HT1080 (cell line): ENCODE data around the gene SV2B. TPM values are rescaled to one million over a fixed set of nuclear protein-coding genes. Genes with fewer than 3 reads are reported as not detected.
A peak's percentile ranks its signal among the peaks of the same experiment; 100 is the strongest.
"Not testable (repeated sequence)": the region's sequence is repeated elsewhere in the genome, so short reads cannot be mapped to it uniquely, and the experiment has no call there.

Experiments used
- DNase-seq: peaks from one replicate; pipeline ENCODE4 v3.0.0-alpha.2; 2015; ENCODE audit warnings: low read depth
- polyA plus RNA-seq, 2 experiments: library from polyadenylated mRNA; depleted of rRNA; stranded (reverse); fragments of >200 nt; gene quantifications; 2 replicates each; pipeline ENCODE4 v1.2.3, GENCODE V29; 2015
- total RNA-seq: library from RNA; depleted of rRNA; stranded (reverse); fragments of >200 nt; shearing (Covaris generic); gene quantifications from 2 replicates; pipeline ENCODE4 v1.2.3, GENCODE V29; 2014; rRNA removed

The SV2B gene
- 0.10 TPM in 1 of 2 replicates, not detected in the other for total RNA-seq
- polyA plus RNA-seq (2015; cell fraction: cytosol; rRNA removed), result 0.01 and 0.02 TPM in 2 replicates
- not detected in 2 replicates for polyA plus RNA-seq (2015; cell fraction: nucleus; rRNA removed)

- DNase-seq, result no peak
These were observed at the start of gene SV2B for GRCh38 chr15:91099995-91100813. Gene SV2B (plus strand): TSS chr15:91100257. CDS start chr15:91226264, 126,007 bp downstream.

- no peak for DNase-seq
These were observed 48.8 kb upstream of the SV2B start for GRCh38 chr15:91051248-91051647.

- no peak for DNase-seq
These were observed 45.2 kb upstream of the SV2B start for GRCh38 chr15:91054816-91055215.

GRCh38 chr15:91055548-91056331, 44.3 kb upstream of the SV2B start:
- peak; percentile 63 for DNase-seq

- no peak for DNase-seq
These were observed 38.8 kb upstream of the SV2B start for GRCh38 chr15:91061230-91061629.

- DNase-seq, result no peak
These were observed 38.1 kb upstream of the SV2B start for GRCh38 chr15:91061997-91062396.

GRCh38 chr15:91065505-91065904, 34.6 kb upstream of the SV2B start:
- no peak for DNase-seq

- DNase-seq, result peak; percentile 78
These were observed 33.0 kb upstream of the SV2B start for GRCh38 chr15:91067036-91067435.

GRCh38 chr15:91068436-91068835, 31.6 kb upstream of the SV2B start:
- no peak for DNase-seq

GRCh38 chr15:91068966-91069365, 31.1 kb upstream of the SV2B start:
- no peak for DNase-seq

- DNase-seq, result no peak
These were observed 29.2 kb upstream of the SV2B start for GRCh38 chr15:91070872-91071271.

- DNase-seq, result no peak
These were observed 27.9 kb upstream of the SV2B start for GRCh38 chr15:91072161-91072560.

GRCh38 chr15:91073077-91073476, 27.0 kb upstream of the SV2B start:
- DNase-seq, result no peak

- DNase-seq, result no peak
These were observed 26.3 kb upstream of the SV2B start for GRCh38 chr15:91073768-91074167.

- no peak for DNase-seq
These were observed 24.3 kb upstream of the SV2B start for GRCh38 chr15:91075739-91076138.

- DNase-seq, result no peak
These were observed 23.0 kb upstream of the SV2B start for GRCh38 chr15:91077029-91077428.

GRCh38 chr15:91093866-91094265, 6.2 kb upstream of the SV2B start:
- not testable (repeated sequence) for DNase-seq

- no peak for DNase-seq
These were observed 1.6 kb upstream of the SV2B start for GRCh38 chr15:91098451-91098850.

GRCh38 chr15:91099616-91099994, 452 bp upstream of the SV2B start:
- DNase-seq, result peak; percentile 27

- DNase-seq, result no peak
These were observed 954 bp downstream of the SV2B start for GRCh38 chr15:91100814-91101607.

- no peak for DNase-seq
These were observed 1.5 kb downstream of the SV2B start for GRCh38 chr15:91101608-91101920.
